Measurements from ENCODE around the gene PDE1A.

DNA sequence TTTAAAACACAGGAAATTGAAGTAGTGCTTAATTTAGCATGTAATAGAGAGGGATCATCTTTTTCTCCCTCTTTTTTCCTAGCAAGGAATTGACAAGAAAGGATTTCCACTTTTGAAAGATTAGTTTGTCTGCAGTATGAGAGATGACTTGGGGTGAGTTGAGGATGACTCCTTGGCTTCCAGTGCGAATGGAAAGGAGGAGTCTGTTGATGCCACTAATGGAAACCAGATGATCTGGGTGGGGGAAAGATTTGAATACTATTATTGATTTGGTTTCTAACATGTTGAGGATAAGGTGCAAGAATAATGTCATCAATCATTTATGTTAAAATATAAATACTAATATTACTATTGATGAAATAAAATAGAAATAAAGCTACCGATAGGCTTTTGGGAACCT lies 235.8 kb downstream of the PDE1A start:
- TF ChIP-seq, protein P1, sequence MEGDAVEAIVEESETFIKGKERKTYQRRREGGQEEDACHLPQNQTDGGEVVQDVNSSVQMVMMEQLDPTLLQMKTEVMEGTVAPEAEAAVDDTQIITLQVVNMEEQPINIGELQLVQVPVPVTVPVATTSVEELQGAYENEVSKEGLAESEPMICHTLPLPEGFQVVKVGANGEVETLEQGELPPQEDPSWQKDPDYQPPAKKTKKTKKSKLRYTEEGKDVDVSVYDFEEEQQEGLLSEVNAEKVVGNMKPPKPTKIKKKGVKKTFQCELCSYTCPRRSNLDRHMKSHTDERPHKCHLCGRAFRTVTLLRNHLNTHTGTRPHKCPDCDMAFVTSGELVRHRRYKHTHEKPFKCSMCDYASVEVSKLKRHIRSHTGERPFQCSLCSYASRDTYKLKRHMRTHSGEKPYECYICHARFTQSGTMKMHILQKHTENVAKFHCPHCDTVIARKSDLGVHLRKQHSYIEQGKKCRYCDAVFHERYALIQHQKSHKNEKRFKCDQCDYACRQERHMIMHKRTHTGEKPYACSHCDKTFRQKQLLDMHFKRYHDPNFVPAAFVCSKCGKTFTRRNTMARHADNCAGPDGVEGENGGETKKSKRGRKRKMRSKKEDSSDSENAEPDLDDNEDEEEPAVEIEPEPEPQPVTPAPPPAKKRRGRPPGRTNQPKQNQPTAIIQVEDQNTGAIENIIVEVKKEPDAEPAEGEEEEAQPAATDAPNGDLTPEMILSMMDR (conservative IDR thresholded peaks at IDR 0.05; ENCODE audit: low read depth, low read length), result no peak
- TF ChIP-seq EZH2 (IDR thresholded peaks at IDR 0.05; ENCODE audit: borderline replicate concordance, low read depth, low read length, poor library complexity, severe bottlenecking), result no peak
